Activated CD4-positive, CD25-positive, alpha-beta regulatory T cell (primary cell): ENCODE data around the gene B4GALNT1.
"Not testable (repeated sequence)": the region's sequence is repeated elsewhere in the genome, so short reads cannot be mapped to it uniquely, and the experiment has no call there.

ENCODE experiments used
- DNase-seq, 4 experiments: peaks; one replicate each; lab custom pipeline; 2025; lab: John Stamatoyannopoulos, UW

The B4GALNT1 gene

GRCh38 chr12:57632958-57633840 is at the start of gene B4GALNT1:
TSS of gene B4GALNT1 (minus strand) at chr12:57633201. CDS start at chr12:57632132, 1,069 bp downstream.
- peak; percentile 26 to 50 (median 35) for DNase-seq

- no peak for DNase-seq
Measured at GRCh38 chr12:57679697-57680096, 46.7 kb upstream of the B4GALNT1 start.

GRCh38 chr12:57677947-57678346 is 44.9 kb upstream of the B4GALNT1 start:
- not testable (repeated sequence) for DNase-seq

GRCh38 chr12:57674691-57675090 is 41.7 kb upstream of the B4GALNT1 start:
- no peak for DNase-seq

GRCh38 chr12:57672801-57673200 is 39.8 kb upstream of the B4GALNT1 start:
- DNase-seq: no peak

- not testable (repeated sequence) for DNase-seq
Measured at GRCh38 chr12:57671811-57672210, 38.8 kb upstream of the B4GALNT1 start.

- not testable (repeated sequence) for DNase-seq
Measured at GRCh38 chr12:57669691-57670090, 36.7 kb upstream of the B4GALNT1 start.

- no peak for DNase-seq
Measured at GRCh38 chr12:57666897-57667296, 33.9 kb upstream of the B4GALNT1 start.

GRCh38 chr12:57665066-57665820 is 32.2 kb upstream of the B4GALNT1 start:
- DNase-seq: not testable (repeated sequence)

- no peak for DNase-seq
Measured at GRCh38 chr12:57661376-57661775, 28.4 kb upstream of the B4GALNT1 start.

GRCh38 chr12:57658890-57659289 is 25.9 kb upstream of the B4GALNT1 start:
- DNase-seq: no peak

GRCh38 chr12:57657744-57658143 is 24.7 kb upstream of the B4GALNT1 start:
- no peak for DNase-seq

- not testable (repeated sequence) for DNase-seq
Measured at GRCh38 chr12:57656408-57656807, 23.4 kb upstream of the B4GALNT1 start.

GRCh38 chr12:57655541-57656240 is 22.7 kb upstream of the B4GALNT1 start:
- no peak for DNase-seq

GRCh38 chr12:57654042-57654441 is 21.0 kb upstream of the B4GALNT1 start:
- no peak for DNase-seq

- DNase-seq: not testable (repeated sequence)
Measured at GRCh38 chr12:57646659-57647049, 13.7 kb upstream of the B4GALNT1 start.

- DNase-seq: not testable (repeated sequence)
Measured at GRCh38 chr12:57645990-57646658, 13.1 kb upstream of the B4GALNT1 start.

GRCh38 chr12:57641699-57642442 is 8.9 kb upstream of the B4GALNT1 start:
- DNase-seq: no peak

- DNase-seq: no peak
Measured at GRCh38 chr12:57640175-57641042, 7.4 kb upstream of the B4GALNT1 start.

- no peak for DNase-seq
Measured at GRCh38 chr12:57638096-57638495, 5.1 kb upstream of the B4GALNT1 start.
